Neural crest cell (in vitro differentiated cells): ENCODE results near the gene CASP10. TPM values are rescaled to one million over a fixed set of nuclear protein-coding genes. Genes with fewer than 3 reads are reported as not detected.

Experiments used
- DNase-seq: peaks from one replicate; pipeline ENCODE4 v3.0.0; 2021; ENCODE audit warnings: low read depth, mixed read lengths, low spot score
- H3K27ac Mint-ChIP-seq: one replicate; pipeline ENCODE4 v1.8.0; 2021; ENCODE audit warnings: mild to moderate bottlenecking, mixed read lengths; ENCODE audit not compliant: unreplicated experiment
- H3K27me3 Mint-ChIP-seq: 2 replicates; pipeline ENCODE4 v1.8.0; 2021; ENCODE audit warnings: low read depth, mild to moderate bottlenecking, mixed read lengths
- H3K36me3 Mint-ChIP-seq: 2 replicates; pipeline ENCODE4 v1.8.0; 2021; ENCODE audit warnings: low read depth, mild to moderate bottlenecking, mixed read lengths
- H3K4me1 Mint-ChIP-seq: 2 replicates; pipeline ENCODE4 v1.8.0; 2021; ENCODE audit warnings: mixed read lengths
- H3K4me3 Mint-ChIP-seq: one replicate; pipeline ENCODE4 v1.8.0; 2021; ENCODE audit warnings: mild to moderate bottlenecking, mixed read lengths
- H3K9me3 Mint-ChIP-seq: 2 replicates; pipeline ENCODE4 v1.8.0; 2021; ENCODE audit warnings: mixed read lengths
- total RNA-seq: library from RNA; stranded (reverse); gene quantifications from 2 replicates; pipeline ENCODE4 v1.2.1, GENCODE V29; 2021
- TF ChIP-seq, protein P1 (sequence below): fragments of 200-600 bp; sonication (generic); conservative IDR thresholded peaks from 2 replicates; pipeline ENCODE4 v1.5.0; 2021; ENCODE audit warnings: antibody characterized with exemption, mild to moderate bottlenecking

CASP10 gene
- total RNA-seq, 1 donor from 2014 or later, result not detected

DNA sequence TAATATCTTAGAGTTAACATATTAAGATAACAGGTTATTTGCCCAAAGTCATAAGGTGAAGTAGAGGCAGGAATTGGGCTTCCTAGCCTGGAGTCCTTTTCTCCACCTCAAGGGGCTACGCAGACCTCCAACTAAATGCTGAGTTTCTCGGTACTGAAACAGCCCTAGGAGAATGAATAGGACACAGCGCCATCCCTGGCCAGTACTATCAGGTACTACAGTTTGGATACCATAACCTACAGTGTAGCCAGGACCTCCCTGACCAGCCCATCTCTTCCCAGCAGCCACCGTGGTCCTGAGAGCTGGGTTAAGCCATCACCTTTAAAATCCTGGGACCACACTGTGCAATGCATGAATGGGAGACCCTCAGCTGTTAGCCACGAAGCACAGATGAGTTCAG is 93.0 kb downstream of the CASP10 start:
- no peaks in the 10 kb centered on the region for H3K9me3 Mint-ChIP-seq
- no peak overlapping the region for H3K27ac Mint-ChIP-seq
- H3K27me3 Mint-ChIP-seq, result no peaks in the 10 kb centered on the region
- H3K4me3 Mint-ChIP-seq, result no peak overlapping the region
- TF ChIP-seq, protein P1, sequence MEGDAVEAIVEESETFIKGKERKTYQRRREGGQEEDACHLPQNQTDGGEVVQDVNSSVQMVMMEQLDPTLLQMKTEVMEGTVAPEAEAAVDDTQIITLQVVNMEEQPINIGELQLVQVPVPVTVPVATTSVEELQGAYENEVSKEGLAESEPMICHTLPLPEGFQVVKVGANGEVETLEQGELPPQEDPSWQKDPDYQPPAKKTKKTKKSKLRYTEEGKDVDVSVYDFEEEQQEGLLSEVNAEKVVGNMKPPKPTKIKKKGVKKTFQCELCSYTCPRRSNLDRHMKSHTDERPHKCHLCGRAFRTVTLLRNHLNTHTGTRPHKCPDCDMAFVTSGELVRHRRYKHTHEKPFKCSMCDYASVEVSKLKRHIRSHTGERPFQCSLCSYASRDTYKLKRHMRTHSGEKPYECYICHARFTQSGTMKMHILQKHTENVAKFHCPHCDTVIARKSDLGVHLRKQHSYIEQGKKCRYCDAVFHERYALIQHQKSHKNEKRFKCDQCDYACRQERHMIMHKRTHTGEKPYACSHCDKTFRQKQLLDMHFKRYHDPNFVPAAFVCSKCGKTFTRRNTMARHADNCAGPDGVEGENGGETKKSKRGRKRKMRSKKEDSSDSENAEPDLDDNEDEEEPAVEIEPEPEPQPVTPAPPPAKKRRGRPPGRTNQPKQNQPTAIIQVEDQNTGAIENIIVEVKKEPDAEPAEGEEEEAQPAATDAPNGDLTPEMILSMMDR, result no peak
- H3K4me1 Mint-ChIP-seq, result no peaks in the 10 kb centered on the region
- no peak for DNase-seq
- H3K36me3 Mint-ChIP-seq, result no peaks in the 10 kb centered on the region

DNA sequence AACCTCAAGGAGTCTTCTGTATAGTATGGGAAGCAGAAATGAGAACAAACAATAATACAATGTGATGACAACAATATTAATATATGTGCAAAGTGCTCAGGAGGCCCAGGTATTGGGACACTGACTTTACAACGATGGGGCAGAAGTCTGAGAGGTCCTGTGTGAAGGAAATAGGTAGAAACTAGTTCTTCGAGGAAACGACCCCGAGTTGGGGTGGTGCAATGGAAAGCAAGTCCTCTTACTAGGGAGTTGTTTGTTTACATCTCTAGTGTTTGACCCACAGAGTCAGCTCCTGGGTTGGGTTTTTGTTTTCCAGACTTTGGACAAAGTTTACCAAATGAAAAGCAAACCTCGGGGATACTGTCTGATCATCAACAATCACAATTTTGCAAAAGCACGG is 93.6 kb downstream of the CASP10 start:
- Mint-ChIP-seq H3K9me3 (no peaks in the 10 kb centered on the region), H3K27ac (no peak overlapping the region), H3K36me3 (no peaks in the 10 kb centered on the region), H3K4me1 (no peaks in the 10 kb centered on the region), H3K27me3 (no peaks in the 10 kb centered on the region), H3K4me3 (no peak overlapping the region)
- TF ChIP-seq, protein P1, result no peak
- DNase-seq, result no peak

Other genes with a start within 250 kb of the CASP10 start
- gene ORC2, start 219.5 kb upstream of the CASP10 start, total RNA-seq, result 30.9 and 40.3 TPM in 2 replicates
- gene HYCC2, start 111.5 kb upstream of the CASP10 start, total RNA-seq, result 14.6 and 17.4 TPM in 2 replicates
- gene NDUFB3, start 111.1 kb upstream of the CASP10 start, total RNA-seq, result 87.1 and 93.5 TPM in 2 replicates
- gene CFLAR, start 67.0 kb upstream of the CASP10 start, total RNA-seq, result 14.4 and 16.7 TPM in 2 replicates
- 1.9 and 2.5 TPM in 2 replicates for gene CASP8, start 77.4 kb downstream of the CASP10 start, total RNA-seq
- gene FLACC1, start 174.2 kb downstream of the CASP10 start, total RNA-seq, result 0.77 and 1.0 TPM in 2 replicates